Stomach (tissue), 9 donors: ENCODE data around the gene NECTIN4. TPM values are rescaled to one million over a fixed set of nuclear protein-coding genes. Genes with fewer than 3 reads are reported as not detected.
A peak's percentile ranks its signal among the peaks of the same experiment; 100 is the strongest.

Experiments used
- DNase-seq, 2 donors: peaks; one replicate each; pipeline versions ENCODE4 v3.0.0 to v3.0.0-alpha.2; 2013 to 2019
- H3K27ac ChIP-seq, 5 donors: fragments of 200-600 bp in 4 of 5; sonication (generic) in 4 of 5; one replicate each; pipeline ENCODE4 v1.5.1; 2013 to 2019; ENCODE audit warnings: mild to moderate bottlenecking in 1 of 5, moderate library complexity in 1 of 5
- H3K27me3 ChIP-seq, 3 donors: fragments of 200-600 bp; sonication (generic); one replicate each; pipeline ENCODE4 v1.5.1; 2017 to 2019; ENCODE audit warnings: mixed run types in 1 of 3
- H3K36me3 ChIP-seq, 4 donors: fragments of 200-600 bp; sonication (generic); 1 replicate in 3 of 4; 2 replicates in 1 of 4; pipeline ENCODE4 v1.5.1; 2016 to 2019
- H3K4me1 ChIP-seq, 4 donors: fragments of 200-600 bp; sonication (generic); one replicate each; pipeline ENCODE4 v1.5.1; 2016 to 2019
- H3K4me3 ChIP-seq, 4 donors: fragments of 200-600 bp; sonication (generic) in 3 of 4; one replicate each; pipeline ENCODE4 v1.5.1; 2016 to 2019; ENCODE audit warnings: mild to moderate bottlenecking in 1 of 4
- H3K9me3 ChIP-seq, 4 donors: fragments of 200-600 bp; sonication (generic); one replicate each; pipeline ENCODE4 v1.5.1; 2016 to 2019
- EP300 ChIP-seq: sonication (generic); formaldehyde crosslinking; IDR thresholded peaks from one replicate; pipeline ENCODE4 v1.6.1; 2017; ENCODE audit warnings: antibody characterized with exemption
- POLR2A ChIP-seq, 4 donors: fragments of 450-650 bp; IDR thresholded peaks; one replicate each; pipeline ENCODE4 v1.6.1; 2016; ENCODE audit warnings: antibody characterized with exemption in 4 of 4, control low read depth in 2 of 4, mild to moderate bottlenecking in 1 of 4, moderate library complexity in 1 of 4
- POLR2AphosphoS5 ChIP-seq, 3 donors: sonication (generic); formaldehyde crosslinking; IDR thresholded peaks; one replicate each; pipeline ENCODE4 v1.6.1; 2016; ENCODE audit warnings: antibody characterized with exemption in 3 of 3
- WGBS, 5 donors: extraction: QIAGEN DNeasy Blood & Tissue Kit in 3 of 5; methylation state at CpG; one replicate each; pipeline versions ENCODE4 v1.1.5 to v1.1.7; 2013 to 2018; 5-methylcytosine and 5-hydroxymethylcytosine counted together
- intact Hi-C: fragments of 100-400 bp; cut with DNase I; formaldehyde crosslinking; loops from one replicate; pipeline ENCODE4 v1.15.1; 2023; ENCODE audit warnings: low total_unique reads
- polyA plus RNA-seq, 3 donors: library from polyadenylated mRNA; stranded (reverse); fragments of 200-250 nt; gene quantifications; one replicate each; pipeline ENCODE4 v1.2.3, GENCODE V29; 2013
- total RNA-seq, 5 donors: library from RNA; depleted of rRNA; stranded (reverse); fragments of >200 nt; gene quantifications; one replicate each; pipeline versions ENCODE4 v1.1.0 to v1.2.3, GENCODE V29; 2014 to 2016
- TF ChIP-seq, protein P1 (sequence below), 7 experiments: fragments of 450-650 bp in 4 of 7; fragments of 200-600 bp in 3 of 7; sonication (generic) in 3 of 7; IDR thresholded peaks; one replicate each; pipeline ENCODE4 v1.5.1; 2016 to 2019; ENCODE audit warnings: antibody characterized with exemption in 7 of 7, control low read depth in 2 of 7, mild to moderate bottlenecking in 1 of 7
- donor health status: healthy with polysubstance abuse.
- donor health status: Bipolar disorder and iron deficiency.
- donor health status: healthy.

The NECTIN4 gene
- total and polyA plus RNA-seq, 8 donors: 1.7 to 20.3 (median 5.5) TPM

DNA sequence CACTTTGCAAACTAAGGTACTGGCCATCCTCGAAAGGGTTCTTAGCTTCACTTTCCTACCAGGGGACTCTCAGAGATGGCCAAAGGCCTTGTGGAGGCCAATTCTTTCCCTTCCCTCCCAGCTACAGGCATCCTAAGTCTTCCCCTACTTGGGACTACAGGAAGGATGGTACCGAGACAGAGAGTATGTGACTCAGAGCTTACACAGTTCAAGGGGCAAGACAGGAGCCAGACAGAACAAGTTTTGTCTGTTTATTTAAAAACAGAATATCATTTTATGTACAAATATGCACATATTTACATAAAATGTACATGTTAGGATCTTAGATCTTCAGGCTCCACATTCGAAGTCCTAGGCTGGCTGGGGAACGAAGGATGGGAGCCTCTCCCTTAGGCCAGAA is 18.6 kb downstream of the NECTIN4 start:
- TF ChIP-seq POLR2AphosphoS5 (IDR thresholded peaks at IDR 0.05): no peak
- TF ChIP-seq, protein P1, sequence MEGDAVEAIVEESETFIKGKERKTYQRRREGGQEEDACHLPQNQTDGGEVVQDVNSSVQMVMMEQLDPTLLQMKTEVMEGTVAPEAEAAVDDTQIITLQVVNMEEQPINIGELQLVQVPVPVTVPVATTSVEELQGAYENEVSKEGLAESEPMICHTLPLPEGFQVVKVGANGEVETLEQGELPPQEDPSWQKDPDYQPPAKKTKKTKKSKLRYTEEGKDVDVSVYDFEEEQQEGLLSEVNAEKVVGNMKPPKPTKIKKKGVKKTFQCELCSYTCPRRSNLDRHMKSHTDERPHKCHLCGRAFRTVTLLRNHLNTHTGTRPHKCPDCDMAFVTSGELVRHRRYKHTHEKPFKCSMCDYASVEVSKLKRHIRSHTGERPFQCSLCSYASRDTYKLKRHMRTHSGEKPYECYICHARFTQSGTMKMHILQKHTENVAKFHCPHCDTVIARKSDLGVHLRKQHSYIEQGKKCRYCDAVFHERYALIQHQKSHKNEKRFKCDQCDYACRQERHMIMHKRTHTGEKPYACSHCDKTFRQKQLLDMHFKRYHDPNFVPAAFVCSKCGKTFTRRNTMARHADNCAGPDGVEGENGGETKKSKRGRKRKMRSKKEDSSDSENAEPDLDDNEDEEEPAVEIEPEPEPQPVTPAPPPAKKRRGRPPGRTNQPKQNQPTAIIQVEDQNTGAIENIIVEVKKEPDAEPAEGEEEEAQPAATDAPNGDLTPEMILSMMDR (IDR thresholded peaks at IDR 0.05): no peak
- no peak for TF ChIP-seq EP300
- TF ChIP-seq POLR2A (IDR thresholded peaks at IDR 0.05): no peak
- H3K36me3 ChIP-seq: peaks cover 0 to 22% (median 9%) of the 10 kb centered on the region in 4 donors
- peaks cover 0 to 14% (median 0%) of the 10 kb centered on the region in 4 donors for H3K4me1 ChIP-seq
- peak overlapping the region in 1 of 5 donors; percentile 86 for H3K27ac ChIP-seq
- H3K4me3 ChIP-seq: no peak overlapping the region
- no peak for DNase-seq
- no peaks in the 10 kb centered on the region for H3K9me3 ChIP-seq
- intact Hi-C loops: no loop called here
- 92 to 95% (median 93%) methylated on average over 4 of the region's 4 CpGs for WGBS, 5 donors
- no peaks in the 10 kb centered on the region for H3K27me3 ChIP-seq

DNA sequence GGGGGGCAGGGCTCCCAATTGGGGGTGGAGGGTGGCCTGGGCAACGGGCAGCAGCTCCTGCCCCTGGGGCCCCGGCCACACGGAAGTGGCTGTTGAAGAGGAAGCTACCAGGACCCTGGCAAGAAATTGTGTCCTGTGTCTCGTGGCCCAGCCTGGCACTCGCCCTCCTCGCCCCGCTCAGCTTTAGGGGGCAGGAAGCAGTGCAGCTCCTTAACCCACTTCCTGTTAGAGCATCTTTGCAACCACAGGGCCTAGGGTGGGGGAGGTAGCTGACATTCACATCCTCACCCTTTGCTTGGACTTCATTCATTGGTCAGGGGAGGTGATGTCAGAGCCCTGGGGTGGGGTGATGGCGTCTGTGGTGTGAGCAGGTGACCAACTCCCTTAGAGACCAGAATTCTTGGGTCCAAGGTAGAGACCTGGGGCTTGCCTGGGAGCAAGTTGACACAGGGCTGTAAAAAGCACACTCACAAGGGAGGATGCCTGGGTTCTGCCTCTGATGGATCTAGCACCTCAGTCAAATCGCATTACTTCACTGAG is 19.6 kb downstream of the NECTIN4 start, which contains the start of gene ARHGAP30:
ARHGAP30 (minus strand) TSS at position 161 of the 540 bp plus-strand sequence. CDS start 267 bp downstream, outside the sequence.
- Histone ChIP-seq H3K27me3 (no peaks in the 10 kb centered on the region), H3K27ac (peak within 1 kb of the TSS; percentile 46 to 90 (median 73)), H3K9me3 (no peaks in the 10 kb centered on the region), H3K4me3 (peak within 1 kb of the TSS; percentile 36 to 52 (median 43)), H3K4me1 (peaks cover 0 to 18% (median 0%) of the 10 kb centered on the region in 4 donors), H3K36me3 (peaks cover 0 to 20% (median 6%) of the 10 kb centered on the region in 4 donors)
- intact Hi-C loops: no loop called here
- 47 to 78% (median 75%) methylated on average over 2 to 9 of the region's 9 CpGs for WGBS, 5 donors
- peak; percentile 60 to 80 for DNase-seq
- TF ChIP-seq EP300 (no peak), POLR2AphosphoS5 (IDR thresholded peaks at IDR 0.05) (peak in 2 of 3 donors; percentile 68 to 70)

DNA sequence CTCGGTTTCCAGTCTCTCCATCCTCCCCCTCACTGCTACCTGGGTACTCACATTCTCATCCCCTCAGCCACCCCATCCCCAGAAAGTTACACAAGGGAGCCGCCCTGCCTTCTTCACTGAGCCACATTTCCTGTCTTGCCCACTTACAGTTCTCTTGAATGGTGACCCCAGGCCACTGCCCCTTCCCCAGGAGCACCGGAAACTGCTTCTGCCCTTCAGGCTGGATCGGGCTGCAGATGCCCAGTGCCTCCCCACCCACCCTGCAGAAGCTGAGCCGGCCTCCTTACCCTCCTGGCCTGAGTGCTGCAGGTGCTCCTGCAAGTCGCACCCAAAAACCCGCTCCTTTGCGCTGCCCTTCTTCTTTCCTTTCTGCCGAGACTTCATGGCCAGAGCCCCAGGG is 20.1 kb downstream of the NECTIN4 start:
- WGBS, 5 donors: 73 to 86% (median 77%) methylated on average over 9 of the region's 9 CpGs
- DNase-seq: no peak
- peaks cover 0 to 2% (median 0%) of the 10 kb centered on the region in 3 donors for H3K27me3 ChIP-seq
- peaks cover 0 to 15% (median 4%) of the 10 kb centered on the region in 4 donors for H3K36me3 ChIP-seq
- peaks cover 0 to 18% (median 0%) of the 10 kb centered on the region in 4 donors for H3K4me1 ChIP-seq
- H3K4me3 ChIP-seq: peak overlapping the region; percentile 36 to 52 (median 43)
- no peak for TF ChIP-seq POLR2AphosphoS5 (IDR thresholded peaks at IDR 0.05)
- TF ChIP-seq, protein P1 (IDR thresholded peaks at IDR 0.05): no peak
- no peak for TF ChIP-seq EP300
- no peak for TF ChIP-seq POLR2A (IDR thresholded peaks at IDR 0.05)
- intact Hi-C loops: no loop called here
- peak overlapping the region; percentile 46 to 90 (median 73) for H3K27ac ChIP-seq
- no peaks in the 10 kb centered on the region for H3K9me3 ChIP-seq

DNA sequence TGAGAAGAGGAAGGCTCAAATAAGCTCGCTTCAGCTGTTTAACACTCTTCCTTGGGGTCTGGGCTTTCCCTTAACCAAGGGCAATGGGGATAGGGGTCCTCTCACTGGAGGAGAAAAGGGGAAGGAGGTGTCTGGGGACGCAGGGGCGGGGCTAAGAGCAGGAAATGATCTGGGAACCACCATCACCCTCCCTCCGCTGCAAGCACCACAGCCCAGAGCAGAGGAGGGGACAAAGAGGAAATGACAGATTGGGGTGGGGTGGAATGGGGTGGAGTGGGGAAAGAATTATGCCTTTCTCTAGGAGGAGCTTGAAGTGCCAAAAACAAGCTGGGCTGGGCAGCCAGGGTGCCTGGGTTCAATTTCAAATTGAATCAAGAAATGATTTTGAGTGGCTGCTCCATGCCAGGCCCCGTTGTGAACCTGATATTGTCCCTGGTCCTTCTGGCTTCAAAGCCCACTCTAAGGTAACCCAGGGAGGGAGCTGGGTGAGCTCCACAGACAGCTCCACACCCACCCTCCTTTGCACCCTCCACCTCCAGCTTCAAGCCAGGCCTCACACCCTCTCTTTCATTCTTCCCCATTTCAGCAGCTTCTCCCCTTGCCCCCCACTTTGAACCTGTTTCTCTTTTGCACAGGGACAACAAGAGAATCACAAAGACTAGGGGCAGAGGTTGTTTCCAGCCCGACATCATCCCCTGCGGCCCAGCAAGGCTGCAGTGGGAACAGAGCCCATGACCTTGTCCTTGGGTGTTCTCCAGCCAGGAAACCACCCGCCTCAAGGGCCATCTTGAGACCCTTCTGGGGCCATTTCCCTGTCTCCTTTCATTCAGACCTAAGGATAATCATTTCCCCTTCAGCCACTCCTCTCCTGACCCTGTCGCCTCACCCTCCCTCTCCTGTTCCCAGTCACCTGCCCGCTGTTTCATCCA is 20.8 kb downstream of the NECTIN4 start:
- intact Hi-C loops: no loop called here
- TF ChIP-seq POLR2AphosphoS5 (IDR thresholded peaks at IDR 0.05) (no peak), EP300 (no peak), POLR2A (IDR thresholded peaks at IDR 0.05) (no peak)
- TF ChIP-seq, protein P1 (IDR thresholded peaks at IDR 0.05): no peak

More for the DNA sequence above, 20.8 kb downstream of the NECTIN4 start:
- Histone ChIP-seq H3K4me1 (peaks cover 0 to 18% (median 0%) of the 10 kb centered on the region in 4 donors), H3K27ac (peak overlapping the region; percentile 26 to 90 (median 73)), H3K9me3 (no peaks in the 10 kb centered on the region), H3K4me3 (peak overlapping the region; percentile 36 to 52 (median 43)), H3K36me3 (peaks cover 0 to 11% (median under 1%) of the 10 kb centered on the region in 4 donors), H3K27me3 (peaks cover 0 to 9% (median 0%) of the 10 kb centered on the region in 3 donors)
- DNase-seq: peak; percentile 62 to 82
- WGBS, 5 donors: 59 to 73% (median 69%) methylated on average over 10 of the region's 10 CpGs
